ENCODE data around the gene PTPRT.

DNA sequence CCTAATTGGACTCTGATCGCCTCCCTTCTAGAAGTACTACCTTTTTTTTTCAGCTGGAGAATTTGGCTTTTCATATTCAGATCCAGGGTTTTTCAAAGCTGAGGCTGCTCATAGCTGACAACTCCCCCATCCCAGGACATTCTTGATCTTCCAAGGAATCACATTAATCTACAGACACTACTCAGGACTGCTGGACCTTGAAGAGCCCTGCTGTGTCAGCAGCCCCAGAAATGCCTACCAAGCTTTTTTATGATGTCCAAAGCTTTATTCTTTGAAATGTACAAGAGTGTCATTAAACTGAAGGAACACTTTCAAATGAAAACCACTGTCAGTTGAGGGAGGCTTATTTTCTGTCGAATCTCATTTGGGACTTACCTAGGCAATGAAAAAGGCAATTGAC is 704.1 kb downstream of the PTPRT start:
- TF ChIP-seq, protein P1, sequence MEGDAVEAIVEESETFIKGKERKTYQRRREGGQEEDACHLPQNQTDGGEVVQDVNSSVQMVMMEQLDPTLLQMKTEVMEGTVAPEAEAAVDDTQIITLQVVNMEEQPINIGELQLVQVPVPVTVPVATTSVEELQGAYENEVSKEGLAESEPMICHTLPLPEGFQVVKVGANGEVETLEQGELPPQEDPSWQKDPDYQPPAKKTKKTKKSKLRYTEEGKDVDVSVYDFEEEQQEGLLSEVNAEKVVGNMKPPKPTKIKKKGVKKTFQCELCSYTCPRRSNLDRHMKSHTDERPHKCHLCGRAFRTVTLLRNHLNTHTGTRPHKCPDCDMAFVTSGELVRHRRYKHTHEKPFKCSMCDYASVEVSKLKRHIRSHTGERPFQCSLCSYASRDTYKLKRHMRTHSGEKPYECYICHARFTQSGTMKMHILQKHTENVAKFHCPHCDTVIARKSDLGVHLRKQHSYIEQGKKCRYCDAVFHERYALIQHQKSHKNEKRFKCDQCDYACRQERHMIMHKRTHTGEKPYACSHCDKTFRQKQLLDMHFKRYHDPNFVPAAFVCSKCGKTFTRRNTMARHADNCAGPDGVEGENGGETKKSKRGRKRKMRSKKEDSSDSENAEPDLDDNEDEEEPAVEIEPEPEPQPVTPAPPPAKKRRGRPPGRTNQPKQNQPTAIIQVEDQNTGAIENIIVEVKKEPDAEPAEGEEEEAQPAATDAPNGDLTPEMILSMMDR (IDR thresholded peaks at IDR 0.05; ENCODE audit: insufficient read depth, low read length, poor library complexity, severe bottlenecking): no peak
- TF ChIP-seq EZH2phosphoT487 (conservative IDR thresholded peaks at IDR 0.05; ENCODE audit: low read length): no peak

All from SU-DHL-6 (cell line).